Thymus (tissue), 11 donors: ENCODE data around the gene GARS1. TPM values are rescaled to one million over a fixed set of nuclear protein-coding genes. Genes with fewer than 3 reads are reported as not detected.

Source experiments
- DNase-seq, 9 donors: peaks; one replicate each; pipeline ENCODE4 v3.0.0-alpha.2; 2013; ENCODE audit warnings: low spot score in 9 of 9, low read depth in 6 of 9, missing footprints in 1 of 9
- H3K27ac ChIP-seq, 2 donors: one replicate each; pipeline ENCODE4 v1.5.1; 2013; ENCODE audit warnings: control low read depth in 1 of 2, low read depth in 1 of 2, low read length in 1 of 2, mild to moderate bottlenecking in 1 of 2, moderate library complexity in 1 of 2
- H3K27me3 ChIP-seq, 2 donors: one replicate each; pipeline ENCODE4 v1.5.1; 2013; ENCODE audit warnings: low read length in 1 of 2; ENCODE audit not compliant: control insufficient read depth in 2 of 2, insufficient read depth in 1 of 2
- H3K36me3 ChIP-seq, 2 donors: one replicate each; pipeline ENCODE4 v1.5.1; 2013; ENCODE audit warnings: low read length in 1 of 2, mild to moderate bottlenecking in 1 of 2, moderate library complexity in 1 of 2; ENCODE audit not compliant: control insufficient read depth in 2 of 2, insufficient read depth in 2 of 2
- H3K4me1 ChIP-seq, 2 donors: one replicate each; pipeline ENCODE4 v1.5.1; 2013; ENCODE audit warnings: low read length in 2 of 2; ENCODE audit not compliant: control insufficient read depth in 2 of 2, insufficient read depth in 2 of 2
- H3K4me3 ChIP-seq, 2 donors: one replicate each; pipeline ENCODE4 v1.5.1; 2013; ENCODE audit warnings: low read length in 2 of 2, control low read depth in 1 of 2, mild to moderate bottlenecking in 1 of 2
- H3K9me3 ChIP-seq, 2 donors: one replicate each; pipeline ENCODE4 v1.5.1; 2013; ENCODE audit warnings: low read length in 1 of 2, mild to moderate bottlenecking in 1 of 2; ENCODE audit not compliant: control insufficient read depth in 2 of 2, insufficient read depth in 1 of 2
- WGBS: extraction: QIAGEN DNeasy Blood & Tissue Kit; methylation state at CpG from one replicate; pipeline ENCODE4 v1.1.7; 2013; 5-methylcytosine and 5-hydroxymethylcytosine counted together
- polyA plus RNA-seq: library from polyadenylated mRNA; stranded (reverse); fragments of 200-250 nt; gene quantifications from one replicate; pipeline ENCODE4 v1.2.3, GENCODE V29; 2013
- total RNA-seq: library from RNA; stranded (reverse); fragments of 120-200 nt; gene quantifications from one replicate; pipeline ENCODE4 v1.2.4, GENCODE V29; 2013
- donor health status: healthy.

GARS1 gene
- total and polyA plus RNA-seq, 2 donors: 44.9 to 56.9 TPM

GRCh38 chr7:30678805-30679204, 84.1 kb downstream of the GARS1 start:
- Histone ChIP-seq H3K27ac (no peak overlapping the region), H3K36me3 (no peaks in the 10 kb centered on the region), H3K4me1 (peaks cover 0 to 4% of the 10 kb centered on the region in 2 donors), H3K27me3 (peaks cover 33 to 70% of the 10 kb centered on the region in 2 donors), H3K4me3 (no peak overlapping the region), H3K9me3 (no peaks in the 10 kb centered on the region)
- WGBS: 66% methylated on average over 2 of the region's 2 CpGs
- DNase-seq: no peak

- Histone ChIP-seq H3K9me3 (no peaks in the 10 kb centered on the region), H3K36me3 (no peaks in the 10 kb centered on the region), H3K27me3 (peaks cover 34 to 79% of the 10 kb centered on the region in 2 donors), H3K27ac (no peak overlapping the region), H3K4me3 (no peak overlapping the region), H3K4me1 (peaks cover 0 to 4% of the 10 kb centered on the region in 2 donors)
- WGBS: 8% methylated on average over 2 of the region's 2 CpGs
- DNase-seq: no peak
Measured at GRCh38 chr7:30679664-30680063, 85.0 kb downstream of the GARS1 start.

GRCh38 chr7:30681331-30681797, 86.7 kb downstream of the GARS1 start:
- H3K4me1 ChIP-seq: peaks cover 0 to 4% of the 10 kb centered on the region in 2 donors
- no peaks in the 10 kb centered on the region for H3K36me3 ChIP-seq
- no peak for DNase-seq
- H3K27me3 ChIP-seq: peaks cover 34 to 85% of the 10 kb centered on the region in 2 donors
- no peak overlapping the region for H3K4me3 ChIP-seq
- WGBS: 15% methylated on average over 16 of the region's 16 CpGs
- H3K9me3 ChIP-seq: no peaks in the 10 kb centered on the region
- H3K27ac ChIP-seq: no peak overlapping the region

GRCh38 chr7:30681815-30682211, 87.1 kb downstream of the GARS1 start:
- H3K9me3 ChIP-seq: no peaks in the 10 kb centered on the region
- H3K36me3 ChIP-seq: no peaks in the 10 kb centered on the region
- no peak overlapping the region for H3K27ac ChIP-seq
- WGBS: 4% methylated on average over 40 of the region's 40 CpGs
- peaks cover 0 to 4% of the 10 kb centered on the region in 2 donors for H3K4me1 ChIP-seq
- no peak for DNase-seq
- H3K27me3 ChIP-seq: peaks cover 34 to 82% of the 10 kb centered on the region in 2 donors
- peak overlapping the region in 1 of 2 donors; percentile 41 for H3K4me3 ChIP-seq

GRCh38 chr7:30682212-30683083, 87.8 kb downstream of the GARS1 start, which contains the start of gene CRHR2:
Gene CRHR2 (minus strand): TSS chr7:30682456. CDS start chr7:30682280, 176 bp downstream.
- H3K27ac ChIP-seq: no peak within 1 kb of the TSS
- peak in 8 of 9 donors; percentile 3 to 47 (median 12) for DNase-seq
- peak within 1 kb of the TSS in 1 of 2 donors; percentile 41 for H3K4me3 ChIP-seq
- H3K27me3 ChIP-seq: peaks cover 34 to 80% of the 10 kb centered on the region in 2 donors
- no peaks in the 10 kb centered on the region for H3K9me3 ChIP-seq
- H3K4me1 ChIP-seq: peaks cover 0 to 4% of the 10 kb centered on the region in 2 donors
- no peaks in the 10 kb centered on the region for H3K36me3 ChIP-seq
- 4% methylated on average over 67 of the region's 67 CpGs for WGBS

GRCh38 chr7:30683306-30683705, 88.6 kb downstream of the GARS1 start:
- H3K9me3 ChIP-seq: no peaks in the 10 kb centered on the region
- H3K27me3 ChIP-seq: peaks cover 34 to 71% of the 10 kb centered on the region in 2 donors
- H3K4me1 ChIP-seq: peaks cover 0 to 4% of the 10 kb centered on the region in 2 donors
- no peaks in the 10 kb centered on the region for H3K36me3 ChIP-seq
- H3K4me3 ChIP-seq: no peak overlapping the region
- DNase-seq: no peak
- no peak overlapping the region for H3K27ac ChIP-seq
- 93% methylated on average over 5 of the region's 5 CpGs for WGBS

Other genes with a start within 250 kb of the GARS1 start
- 4.3 TPM for gene NOD1, start 116.1 kb upstream of the GARS1 start, total RNA-seq
- 13.6 TPM for gene NOD1, start 116.1 kb upstream of the GARS1 start, polyA plus RNA-seq
- 43.4 TPM for gene GGCT, start 90.0 kb upstream of the GARS1 start, total RNA-seq
- gene GGCT, start 90.0 kb upstream of the GARS1 start, polyA plus RNA-seq: 85.4 TPM
- under 0.01 TPM for gene CRHR2, start 87.6 kb downstream of the GARS1 start, total RNA-seq
- gene CRHR2, start 87.6 kb downstream of the GARS1 start, polyA plus RNA-seq: 0.05 TPM
- gene INMT, start 157.3 kb downstream of the GARS1 start, total RNA-seq: 0.94 TPM
- 2.5 TPM for gene INMT, start 157.3 kb downstream of the GARS1 start, polyA plus RNA-seq
- gene MINDY4, start 176.5 kb downstream of the GARS1 start, total RNA-seq: 1.5 TPM
- 1.7 TPM for gene MINDY4, start 176.5 kb downstream of the GARS1 start, polyA plus RNA-seq